Prostate gland (tissue), 2 donors: ENCODE results near the gene VEZT. TPM values are rescaled to one million over a fixed set of nuclear protein-coding genes. Genes with fewer than 3 reads are reported as not detected.
"Not testable (repeated sequence)": the region's sequence is repeated elsewhere in the genome, so short reads cannot be mapped to it uniquely, and the experiment has no call there.

ENCODE experiments used
- DNase-seq: peaks from one replicate; pipeline ENCODE4 v3.0.0-alpha.2; 2019; ENCODE audit warnings: low spot score
- H3K27ac ChIP-seq, 2 donors: fragments of 200-600 bp; sonication (generic); 2 replicates each; pipeline ENCODE4 v1.5.1; 2017 to 2019
- H3K27me3 ChIP-seq: fragments of 200-600 bp; sonication (generic); replicated peaks from 2 replicates; pipeline ENCODE4 v1.5.1; 2019; ENCODE audit not compliant: insufficient read depth
- H3K36me3 ChIP-seq, 2 donors: fragments of 200-600 bp; sonication (generic); 1 replicate in 1 of 2; 2 replicates in 1 of 2; pipeline versions ENCODE4 v1.5.1 to v1.8.1; 2017 to 2019
- H3K4me1 ChIP-seq: fragments of 200-600 bp; sonication (generic); replicated peaks from 2 replicates; pipeline ENCODE4 v1.5.1; 2019
- H3K4me3 ChIP-seq, 2 donors: fragments of 200-600 bp; sonication (generic); 2 replicates each; pipeline ENCODE4 v1.5.1; 2017 to 2019
- H3K9me3 ChIP-seq: fragments of 200-600 bp; sonication (generic); 2 replicates; pipeline ENCODE4 v1.5.1; 2017
- POLR2A ChIP-seq: fragments of 450-650 bp; IDR thresholded peaks from one replicate; pipeline ENCODE4 v1.6.1; 2016; ENCODE audit warnings: antibody characterized with exemption, mild to moderate bottlenecking
- POLR2AphosphoS5 ChIP-seq: sonication (generic); formaldehyde crosslinking; IDR thresholded peaks from one replicate; pipeline ENCODE4 v1.6.1; 2017; ENCODE audit warnings: antibody characterized with exemption
- WGBS: methylation state at CpG from one replicate; pipeline ENCODE4 v1.1.5; 2018; 5-methylcytosine and 5-hydroxymethylcytosine counted together
- intact Hi-C: fragments of 100-400 bp; cut with DNase I; formaldehyde crosslinking; loops from one replicate; pipeline ENCODE4 v1.14.2; 2022
- total RNA-seq, 2 donors: library from RNA; depleted of rRNA; stranded (reverse); fragments of >200 nt; gene quantifications; one replicate each; pipeline ENCODE4 v1.1.0, GENCODE V29; 2016
- TF ChIP-seq, protein P1 (sequence below), 4 experiments: fragments of 200-600 bp in 2 of 4; fragments of 450-650 bp in 2 of 4; sonication (generic) in 2 of 4; IDR thresholded peaks; 1 replicate in 3 of 4; 2 replicates in 1 of 4; pipeline ENCODE4 v1.5.1; 2016 to 2019; ENCODE audit warnings: antibody characterized with exemption in 4 of 4, mild to moderate bottlenecking in 2 of 4, moderate library complexity in 2 of 4

Gene VEZT
- total RNA-seq, 2 donors from 2014 or later = 37.4 to 81.6 TPM

DNA sequence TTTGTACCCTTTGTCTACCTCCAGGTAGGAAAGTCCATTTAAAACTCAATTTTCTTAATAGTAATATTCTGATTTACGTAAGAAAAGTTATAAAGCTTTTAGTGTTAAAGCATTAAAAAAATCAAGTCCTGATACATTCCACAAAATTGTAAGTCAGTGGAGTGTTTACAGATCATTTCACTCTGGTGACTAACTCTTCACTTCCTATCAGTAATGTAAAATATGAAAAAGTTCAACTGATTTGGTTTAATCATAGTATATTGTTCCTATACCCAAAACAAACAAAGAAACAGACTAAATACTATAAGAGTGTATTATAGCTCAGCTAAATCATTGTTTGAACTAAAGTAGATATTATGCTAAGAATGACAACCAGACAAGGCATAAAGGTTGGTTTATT is 85.9 kb downstream of the VEZT start:
- DNase-seq = no peak
- no peaks in the 10 kb centered on the region for H3K27me3 ChIP-seq
- H3K27ac ChIP-seq = no peak overlapping the region
- no peak overlapping the region for H3K4me3 ChIP-seq
- WGBS = 97% methylated on average over 1 of the region's 1 CpG
- no peaks in the 10 kb centered on the region for H3K4me1 ChIP-seq
- intact Hi-C loops = no loop called here
- H3K36me3 ChIP-seq = no peaks in the 10 kb centered on the region
- TF ChIP-seq, protein P1, sequence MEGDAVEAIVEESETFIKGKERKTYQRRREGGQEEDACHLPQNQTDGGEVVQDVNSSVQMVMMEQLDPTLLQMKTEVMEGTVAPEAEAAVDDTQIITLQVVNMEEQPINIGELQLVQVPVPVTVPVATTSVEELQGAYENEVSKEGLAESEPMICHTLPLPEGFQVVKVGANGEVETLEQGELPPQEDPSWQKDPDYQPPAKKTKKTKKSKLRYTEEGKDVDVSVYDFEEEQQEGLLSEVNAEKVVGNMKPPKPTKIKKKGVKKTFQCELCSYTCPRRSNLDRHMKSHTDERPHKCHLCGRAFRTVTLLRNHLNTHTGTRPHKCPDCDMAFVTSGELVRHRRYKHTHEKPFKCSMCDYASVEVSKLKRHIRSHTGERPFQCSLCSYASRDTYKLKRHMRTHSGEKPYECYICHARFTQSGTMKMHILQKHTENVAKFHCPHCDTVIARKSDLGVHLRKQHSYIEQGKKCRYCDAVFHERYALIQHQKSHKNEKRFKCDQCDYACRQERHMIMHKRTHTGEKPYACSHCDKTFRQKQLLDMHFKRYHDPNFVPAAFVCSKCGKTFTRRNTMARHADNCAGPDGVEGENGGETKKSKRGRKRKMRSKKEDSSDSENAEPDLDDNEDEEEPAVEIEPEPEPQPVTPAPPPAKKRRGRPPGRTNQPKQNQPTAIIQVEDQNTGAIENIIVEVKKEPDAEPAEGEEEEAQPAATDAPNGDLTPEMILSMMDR (IDR thresholded peaks at IDR 0.05) = no peak
- TF ChIP-seq POLR2AphosphoS5 = no peak
- no peak for TF ChIP-seq POLR2A
- H3K9me3 ChIP-seq = no peaks in the 10 kb centered on the region

DNA sequence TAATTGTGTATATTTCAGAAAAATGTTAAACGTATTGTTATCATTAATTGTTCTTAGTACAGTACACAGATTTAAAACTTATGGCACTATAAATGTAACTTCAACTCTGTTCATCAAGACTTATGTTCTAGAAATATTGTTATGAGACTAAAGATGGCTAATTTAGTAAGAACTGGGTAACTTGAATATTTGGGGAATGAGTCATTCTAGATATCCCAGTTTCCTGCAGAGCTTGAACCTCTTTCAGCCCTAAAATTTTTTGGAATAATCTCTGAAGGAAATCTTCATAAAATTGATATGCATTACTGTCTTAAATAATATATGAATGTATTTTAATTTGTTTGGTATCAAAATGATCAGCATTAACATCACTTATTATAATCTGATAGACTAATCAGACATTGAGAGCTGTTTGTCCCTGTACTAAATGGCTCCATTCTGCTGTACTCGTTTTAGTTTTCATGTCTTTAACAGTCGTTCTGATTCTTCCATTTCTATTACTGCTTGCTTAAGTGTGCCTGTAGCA is 87.1 kb downstream of the VEZT start:
- Histone ChIP-seq H3K27ac (no peak overlapping the region), H3K36me3 (no peaks in the 10 kb centered on the region), H3K4me1 (no peaks in the 10 kb centered on the region), H3K4me3 (no peak overlapping the region), H3K27me3 (no peaks in the 10 kb centered on the region), H3K9me3 (no peaks in the 10 kb centered on the region)
- TF ChIP-seq POLR2AphosphoS5 (no peak), POLR2A (no peak)
- TF ChIP-seq, protein P1 (IDR thresholded peaks at IDR 0.05) = no peak
- 48% methylated on average over 3 of the region's 3 CpGs for WGBS
- DNase-seq = no peak
- intact Hi-C loops = no loop called here

DNA sequence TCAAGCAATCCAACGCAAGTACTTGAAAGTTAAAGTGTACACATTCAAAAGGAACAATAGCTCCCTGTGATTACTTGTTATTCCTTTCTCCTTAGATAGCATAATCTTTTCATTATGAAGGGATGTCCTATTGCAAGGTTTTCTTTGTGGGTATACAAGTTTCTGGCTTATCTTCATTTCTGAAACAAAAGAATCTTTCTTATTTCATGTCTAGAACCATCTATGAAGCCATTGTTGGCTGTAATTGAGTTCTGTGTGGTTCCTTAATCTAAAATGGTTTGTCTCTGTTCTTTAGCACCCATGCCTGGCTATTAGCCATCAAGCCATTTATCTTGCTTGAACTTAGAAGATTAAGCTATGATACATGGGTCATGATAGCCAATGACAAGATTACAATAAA is 95.0 kb downstream of the VEZT start:
- no peaks in the 10 kb centered on the region for H3K27me3 ChIP-seq
- intact Hi-C loops = no loop called here
- no peaks in the 10 kb centered on the region for H3K4me1 ChIP-seq
- no peak for DNase-seq
- no peaks in the 10 kb centered on the region for H3K36me3 ChIP-seq
- H3K9me3 ChIP-seq = no peaks in the 10 kb centered on the region
- no peak for TF ChIP-seq POLR2A
- TF ChIP-seq POLR2AphosphoS5 = no peak
- TF ChIP-seq, protein P1 (IDR thresholded peaks at IDR 0.05) = no peak
- no peak overlapping the region for H3K27ac ChIP-seq
- H3K4me3 ChIP-seq = no peak overlapping the region
- WGBS = 47% methylated on average over 1 of the region's 1 CpG

DNA sequence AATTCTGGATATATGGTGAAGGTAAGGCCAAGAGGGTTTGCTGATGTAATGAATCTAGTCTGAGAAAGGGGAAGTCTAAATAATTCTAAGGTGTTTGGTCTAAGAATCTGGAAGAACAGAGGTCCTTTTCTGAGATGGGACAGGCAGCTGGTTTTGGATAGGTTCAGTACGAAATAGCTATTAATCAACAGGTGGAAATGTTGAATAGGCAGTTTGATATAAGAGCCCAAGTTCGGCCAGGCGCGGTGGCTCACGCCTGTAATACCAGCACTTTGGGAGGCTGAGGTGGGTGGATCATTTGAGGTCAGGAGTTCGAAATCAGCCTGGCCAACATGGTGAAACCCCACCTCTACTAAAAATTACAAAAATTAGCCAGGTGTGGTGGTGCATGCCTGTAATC is 97.1 kb downstream of the VEZT start:
- intact Hi-C loops, H3K9me3 ChIP-seq, DNase-seq, H3K4me1 ChIP-seq, H3K27ac ChIP-seq, H3K27me3 ChIP-seq, H3K36me3 ChIP-seq, H3K4me3 ChIP-seq: not testable (repeated sequence)
- WGBS = 90% methylated on average over 6 of the region's 6 CpGs

DNA sequence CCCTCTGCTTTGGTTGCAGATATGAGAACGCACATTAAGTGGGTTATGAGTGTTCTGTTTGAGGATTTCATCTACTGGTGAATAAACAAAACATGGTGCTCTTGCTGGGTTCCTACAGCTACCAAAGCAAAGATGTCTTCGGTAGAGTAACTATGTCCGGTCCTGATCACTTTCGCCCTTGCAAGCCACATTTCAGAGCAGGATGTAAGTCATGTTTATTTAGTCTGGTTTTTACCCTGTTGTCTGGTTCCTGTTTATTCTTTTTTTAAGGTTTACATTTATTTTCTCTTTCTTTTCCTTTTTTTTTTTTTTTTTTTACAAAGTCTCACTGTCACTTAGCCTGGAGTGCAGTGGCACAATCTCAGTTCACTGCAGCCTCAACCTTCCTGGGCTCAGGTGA is 99.2 kb downstream of the VEZT start:
- DNase-seq = no peak
- intact Hi-C loops = no loop called here
- Histone ChIP-seq H3K27me3 (no peaks in the 10 kb centered on the region), H3K4me3 (no peak overlapping the region), H3K9me3 (no peaks in the 10 kb centered on the region), H3K4me1 (no peaks in the 10 kb centered on the region), H3K36me3 (no peaks in the 10 kb centered on the region), H3K27ac (no peak overlapping the region)
- 93% methylated on average over 4 of the region's 4 CpGs for WGBS
- TF ChIP-seq POLR2A = no peak
- TF ChIP-seq POLR2AphosphoS5 = no peak
- TF ChIP-seq, protein P1 (IDR thresholded peaks at IDR 0.05) = no peak
